Testis (tissue), 3 donors: ENCODE results near the gene KANK3. TPM values are rescaled to one million over a fixed set of nuclear protein-coding genes. Genes with fewer than 3 reads are reported as not detected.

Source experiments
- microRNA-seq, 2 donors: library from miRNA; unstranded; fragments of <30 nt; microRNA quantifications; one replicate each; pipeline ENCODE4, GENCODE V29; 2016; ENCODE audit warnings: borderline number of aligned reads in 2 of 2, borderline replicate concordance in 1 of 2
- polyA plus RNA-seq: library from polyadenylated mRNA; stranded (reverse); fragments of 350-450 nt; fragmentation: Illumina TruSeq; extraction: RNeasy Lipid Tissue Mini Kit (QIAGEN cat#74804); gene quantifications from one replicate; pipeline ENCODE4 v1.2.3, GENCODE V29; 2014; ENCODE audit warnings: low read depth, low replicate concordance; ENCODE audit not compliant: insufficient read depth
- small RNA-seq, 2 donors: library from RNA; depleted of rRNA; stranded (forward); fragments of <200 nt; gene quantifications; one replicate each; pipeline ENCODE3, GENCODE V24; 2016
- total RNA-seq, 2 donors: library from RNA; depleted of rRNA; stranded (reverse); fragments of >200 nt; gene quantifications; one replicate each; pipeline ENCODE4 v1.2.3, GENCODE V29; 2016

Gene KANK3
- total and polyA plus RNA-seq, 3 donors from 2014 or later: 4.1 to 13.2 (median 7.1) TPM

Small RNA genes within 50 kb of the gene (microRNA-seq; reads per million reads assigned to microRNA genes)
- 2.8 to 4.1 reads per million in 2 donors for gene MIR4999

Small RNA genes within 50 kb of the gene (small RNA-seq; reads per million reads assigned to genes)
- gene MIR4999: 0 reads per million in 2 donors

Other genes starting within 250 kb of the KANK3 start
- gene FBN3, start 193.7 kb downstream of the KANK3 start, total RNA-seq: 10 to 100 TPM in 1 of 2 donors, 1 to 10 TPM in 1; 2.3 to 17.8 TPM
- gene FBN3, start 193.7 kb downstream of the KANK3 start, polyA plus RNA-seq: 0.62 TPM
- 100 to 1,000 TPM in 1 of 2 donors, 10 to 100 TPM in 1; 68.6 to 105 TPM for gene CERS4, start 133.9 kb downstream of the KANK3 start, total RNA-seq
- 35.2 TPM for gene CERS4, start 133.9 kb downstream of the KANK3 start, polyA plus RNA-seq
- gene CD320, start 34.9 kb downstream of the KANK3 start, total RNA-seq: 10 to 100 TPM; 61.2 to 65.8 TPM
- 88.3 TPM for gene CD320, start 34.9 kb downstream of the KANK3 start, polyA plus RNA-seq
- 10 to 100 TPM; 38.2 to 50.5 TPM for gene NDUFA7, start 21.9 kb downstream of the KANK3 start, total RNA-seq
- 91.2 TPM for gene NDUFA7, start 21.9 kb downstream of the KANK3 start, polyA plus RNA-seq
- gene RPS28, start 21.8 kb downstream of the KANK3 start, total RNA-seq: 100 to 1,000 TPM; 221 to 398 TPM
- gene RPS28, start 21.8 kb downstream of the KANK3 start, polyA plus RNA-seq: 505 TPM
- gene ANGPTL4, start 20.9 kb upstream of the KANK3 start, total RNA-seq: 10 to 100 TPM; 10.2 to 18.5 TPM
- 10.0 TPM for gene ANGPTL4, start 20.9 kb upstream of the KANK3 start, polyA plus RNA-seq
- 10 to 100 TPM; 84.4 to 95.2 TPM for gene RAB11B, start 47.1 kb upstream of the KANK3 start, total RNA-seq
- gene RAB11B, start 47.1 kb upstream of the KANK3 start, polyA plus RNA-seq: 126 TPM
- 10 to 100 TPM; 62.6 to 84.5 TPM for gene MARCHF2, start 70.0 kb upstream of the KANK3 start, total RNA-seq
- gene MARCHF2, start 70.0 kb upstream of the KANK3 start, polyA plus RNA-seq: 35.3 TPM
- gene HNRNPM, start 101.7 kb upstream of the KANK3 start, total RNA-seq: 100 to 1,000 TPM; 164 to 177 TPM
- 198 TPM for gene HNRNPM, start 101.7 kb upstream of the KANK3 start, polyA plus RNA-seq
- gene PRAM1, start 159.4 kb upstream of the KANK3 start, total RNA-seq: 1 to 10 TPM; 1.7 to 2.1 TPM
- gene PRAM1, start 159.4 kb upstream of the KANK3 start, polyA plus RNA-seq: 2.8 TPM
- 10 to 100 TPM; 35.8 to 46.8 TPM for gene ZNF414, start 170.9 kb upstream of the KANK3 start, total RNA-seq
- 33.9 TPM for gene ZNF414, start 170.9 kb upstream of the KANK3 start, polyA plus RNA-seq
- gene MYO1F, start 234.2 kb upstream of the KANK3 start, total RNA-seq: 1 to 10 TPM; 4.7 to 6.7 TPM
- gene MYO1F, start 234.2 kb upstream of the KANK3 start, polyA plus RNA-seq: 5.9 TPM